Astrocyte (in vitro differentiated cells and primary cell): ENCODE results near the gene IGFALS.

Experiments used
- CTCF ChIP-seq: IDR thresholded peaks from 2 replicates; pipeline ENCODE4 v1.5.1; 2011; ENCODE audit warnings: low read depth, mild to moderate bottlenecking, inconsistent platforms, low read length, moderate library complexity; ENCODE audit not compliant: insufficient read depth
- EZH2 ChIP-seq: IDR thresholded peaks from 2 replicates; pipeline ENCODE4 v1.6.1; 2012; ENCODE audit warnings: mild to moderate bottlenecking, low read length, inconsistent platforms; ENCODE audit not compliant: insufficient read depth

GRCh38 chr16:1817276-1817589 is 23.7 kb upstream of the IGFALS start:
- TF ChIP-seq EZH2 = no peak
- TF ChIP-seq CTCF = no peak
